Measurements from ENCODE around the gene ADCY2.

GRCh38 chr5:7537573-7537972 is 141.6 kb downstream of the ADCY2 start:
- no peak for TF ChIP-seq RERE (CRISPR knock-in tag; IDR thresholded peaks at IDR 0.05; ENCODE audit: low read depth)
- TF ChIP-seq TARDBP (CRISPR knock-in tag; IDR thresholded peaks at IDR 0.05): no peak
- no peak for TF ChIP-seq TBP (CRISPR knock-in tag; IDR thresholded peaks at IDR 0.05)
- no peak for TF ChIP-seq ZNF878 (CRISPR knock-in tag; IDR thresholded peaks at IDR 0.05)
- no peak for TF ChIP-seq FOXK1 (CRISPR knock-in tag; IDR thresholded peaks at IDR 0.05; ENCODE audit: borderline replicate concordance, low read depth)
- TF ChIP-seq ZMYM4 (CRISPR knock-in tag; IDR thresholded peaks at IDR 0.05): no peak
- TF ChIP-seq EZH2 (conservative IDR thresholded peaks at IDR 0.05; ENCODE audit: low read depth, low read length): no peak
